ENCODE data around the gene SCRN1. TPM values are rescaled to one million over a fixed set of nuclear protein-coding genes. Genes with fewer than 3 reads are reported as not detected.

SCRN1 gene
- total RNA-seq, 4 donors from 2014 or later = 18.8 to 37.4 (median 32.4) TPM

- TF ChIP-seq CTCF (IDR thresholded peaks at IDR 0.05; ENCODE audit: low read depth) = no peak
Observed at GRCh38 chr7:29969738-29970137, 19.9 kb downstream of the SCRN1 start.

DNA sequence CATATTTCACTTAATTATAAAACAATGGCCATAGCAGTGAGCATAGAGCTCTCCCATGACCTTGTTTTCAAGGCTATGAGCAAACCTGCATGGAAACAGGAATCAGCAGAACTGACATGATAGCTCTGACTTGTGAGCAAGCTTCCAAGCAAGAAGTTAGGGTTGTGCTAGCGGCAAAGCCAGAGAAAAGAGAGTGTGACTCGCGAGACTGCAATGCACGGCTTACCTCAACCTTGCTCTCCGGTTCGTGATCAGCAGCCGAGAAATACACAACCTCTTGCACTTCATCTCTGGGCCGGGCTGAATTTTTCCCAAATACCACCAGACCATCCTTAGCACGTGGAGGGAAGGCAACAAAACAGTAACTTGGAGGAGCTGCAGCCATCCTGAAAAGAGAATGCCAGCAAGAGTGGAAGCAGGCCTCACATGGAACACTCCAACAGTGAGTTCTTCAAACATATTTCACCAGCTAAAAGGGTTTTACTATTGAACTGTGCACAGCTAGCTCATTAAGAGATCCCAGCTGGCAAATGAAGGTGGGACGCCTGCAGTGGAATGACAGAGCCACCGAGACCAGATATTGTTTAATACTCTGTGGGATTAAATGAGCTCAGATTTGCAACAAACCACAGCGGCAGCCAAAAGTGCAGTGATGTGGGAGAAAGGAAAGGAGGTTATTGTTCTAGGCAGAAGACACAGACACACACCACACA, 20.8 kb downstream of the SCRN1 start:
- no peak for TF ChIP-seq CTCF (IDR thresholded peaks at IDR 0.05; ENCODE audit: low read depth)

DNA sequence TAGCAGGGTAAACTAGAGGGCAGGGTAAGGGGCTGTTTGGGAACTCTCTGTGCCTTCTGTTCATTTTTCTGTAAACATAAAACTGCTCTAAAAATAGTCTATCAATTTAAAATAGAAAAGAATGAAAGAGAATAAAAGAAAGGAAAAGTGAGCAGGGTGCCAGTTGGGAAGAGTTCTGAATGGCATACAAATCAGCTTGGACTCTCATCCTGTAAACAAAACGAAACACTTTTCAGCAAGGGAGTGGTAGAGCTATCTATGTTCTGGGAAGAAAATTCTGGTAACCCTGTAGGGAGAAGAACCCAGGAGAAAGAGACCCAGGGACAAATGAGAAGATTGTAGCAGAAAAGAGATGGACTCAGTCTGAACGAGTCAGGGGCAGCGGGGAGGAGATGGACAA, 24.6 kb downstream of the SCRN1 start:
- TF ChIP-seq CTCF (IDR thresholded peaks at IDR 0.05; ENCODE audit: low read depth) = no peak

DNA sequence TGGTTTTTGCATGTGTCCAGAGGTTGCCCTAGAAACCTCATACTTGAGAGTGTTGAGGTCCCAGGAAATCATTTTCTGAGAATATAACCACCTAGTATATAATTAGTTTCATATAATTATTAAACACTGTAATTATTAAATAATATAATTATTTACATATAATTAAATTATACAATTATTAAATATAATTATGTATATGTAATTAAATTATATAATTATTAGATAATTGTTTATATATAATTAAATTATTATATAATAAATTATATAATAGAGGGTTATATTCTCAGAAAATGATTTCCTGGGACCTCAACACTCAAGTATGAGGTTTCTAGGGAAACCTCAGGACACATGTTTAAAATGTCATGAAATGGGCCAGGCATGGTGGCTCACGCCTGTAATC, 27.6 kb downstream of the SCRN1 start:
- no peak for TF ChIP-seq CTCF (IDR thresholded peaks at IDR 0.05; ENCODE audit: low read depth)

DNA sequence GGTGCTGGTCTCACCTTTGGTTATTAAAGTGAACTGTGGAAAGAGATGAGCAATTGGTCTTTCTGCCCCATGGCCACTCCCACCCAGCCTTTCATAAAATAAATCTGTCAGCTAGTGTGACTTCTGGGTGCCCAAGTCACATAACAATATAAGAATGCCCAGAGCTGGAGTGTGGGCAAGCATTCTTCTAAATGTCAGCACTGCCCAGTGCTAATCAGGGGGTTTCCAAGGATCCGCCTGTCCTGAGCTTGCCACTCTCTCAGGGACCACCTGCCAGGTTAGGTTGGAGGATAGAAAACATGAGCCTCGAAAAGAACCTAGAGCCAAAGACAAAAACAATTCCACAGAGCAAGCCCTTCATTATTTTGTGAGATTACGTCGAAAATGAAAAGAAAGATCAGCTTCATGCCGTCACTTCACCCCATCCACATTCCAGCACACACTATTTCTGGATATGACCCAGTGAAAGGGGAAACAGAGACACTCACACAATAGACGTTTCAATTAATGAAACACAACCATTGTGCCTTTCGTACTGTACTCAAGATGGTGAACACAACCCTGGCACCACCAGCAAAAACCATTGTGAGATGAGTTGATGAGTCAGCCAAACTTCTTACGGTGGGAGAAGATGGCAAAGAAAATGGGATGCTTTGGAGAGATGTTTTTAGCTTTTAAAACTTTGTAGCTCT, 30.8 kb downstream of the SCRN1 start:
- TF ChIP-seq CTCF (IDR thresholded peaks at IDR 0.05; ENCODE audit: low read depth) = no peak

- no peak for TF ChIP-seq CTCF (IDR thresholded peaks at IDR 0.05; ENCODE audit: low read depth)
Observed at GRCh38 chr7:29957521-29958310, 31.9 kb downstream of the SCRN1 start.

DNA sequence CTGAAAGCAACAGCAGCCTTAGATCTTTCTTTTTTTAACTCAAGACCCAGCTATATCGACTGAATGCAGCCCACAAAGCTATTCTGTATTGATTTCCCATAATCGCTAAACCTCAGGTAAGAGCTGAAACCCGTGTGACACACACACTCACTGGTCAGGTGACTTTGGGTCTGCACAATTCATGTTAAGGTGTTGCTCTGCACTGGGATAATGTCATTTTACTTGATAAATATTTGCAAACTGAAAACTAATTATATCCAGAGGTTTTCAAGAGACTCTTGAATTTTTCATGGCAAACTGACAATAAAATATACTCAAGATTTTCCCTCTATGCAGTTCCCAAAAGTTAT, 33.1 kb downstream of the SCRN1 start:
- TF ChIP-seq CTCF (IDR thresholded peaks at IDR 0.05; ENCODE audit: low read depth) = no peak

All from subcutaneous adipose tissue (tissue), 4 donors.